Measurements from ENCODE around the gene COL24A1. TPM values are rescaled to one million over a fixed set of nuclear protein-coding genes. Genes with fewer than 3 reads are reported as not detected.

The COL24A1 gene
- total RNA-seq, 1 experiment from 2014 or later: 0.07 TPM

DNA sequence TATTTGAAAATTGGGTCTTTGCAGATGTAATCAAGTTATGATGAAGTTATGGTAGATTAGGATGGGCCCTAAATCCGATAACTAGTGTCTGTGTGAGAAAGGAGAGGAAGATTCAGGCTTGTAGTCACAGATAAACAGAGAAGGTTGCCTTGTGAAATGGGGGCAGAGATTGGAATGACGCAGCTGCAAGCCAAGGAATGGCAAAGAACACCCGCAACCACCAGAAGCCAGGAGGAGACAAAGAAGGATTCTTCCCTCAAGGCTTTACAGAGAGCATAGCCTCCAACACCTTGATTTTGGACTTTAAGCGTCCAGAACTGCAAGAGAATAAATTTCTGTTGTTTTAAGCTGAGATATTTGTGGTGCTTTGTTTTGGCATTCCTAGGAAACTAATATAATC is 35.4 kb upstream of the COL24A1 start:
- no TSS peak for BruUV-seq (replicated peaks)
- Histone ChIP-seq H3K36me3 (ENCODE audit: low read depth, low read length) (no peaks in the 10 kb centered on the region), H3K9ac (ENCODE audit: low read length) (no peak overlapping the region), H3K27ac (ENCODE audit: low read length) (no peak overlapping the region), H3K9me3 (ENCODE audit: low read length) (no peaks in the 10 kb centered on the region), H3K79me2 (ENCODE audit: low read length) (no peaks in the 10 kb centered on the region), H3K4me2 (ENCODE audit: low read length) (no peak overlapping the region), H3K27me3 (ENCODE audit: low read length) (peaks cover 73% of the 10 kb centered on the region), H4K20me1 (ENCODE audit: low read length) (no peaks in the 10 kb centered on the region), H3K4me1 (ENCODE audit: insufficient read depth, low read length) (no peaks in the 10 kb centered on the region), H3K9me2 (replicated peaks; ENCODE audit: low read length) (no peaks in the 10 kb centered on the region), H3K4me3 (ENCODE audit: low read length) (no peak overlapping the region), H2AFZ (ENCODE audit: low read length) (no peak overlapping the region), H3F3A (ENCODE audit: low read length, unreplicated experiment) (no peaks in the 10 kb centered on the region)
- DNase-seq (no peak), ATAC-seq (no peak)
- no peak for TF ChIP-seq EZH2 (IDR thresholded peaks at IDR 0.05; ENCODE audit: low read length, unreplicated experiment)
- TF ChIP-seq, protein P1, sequence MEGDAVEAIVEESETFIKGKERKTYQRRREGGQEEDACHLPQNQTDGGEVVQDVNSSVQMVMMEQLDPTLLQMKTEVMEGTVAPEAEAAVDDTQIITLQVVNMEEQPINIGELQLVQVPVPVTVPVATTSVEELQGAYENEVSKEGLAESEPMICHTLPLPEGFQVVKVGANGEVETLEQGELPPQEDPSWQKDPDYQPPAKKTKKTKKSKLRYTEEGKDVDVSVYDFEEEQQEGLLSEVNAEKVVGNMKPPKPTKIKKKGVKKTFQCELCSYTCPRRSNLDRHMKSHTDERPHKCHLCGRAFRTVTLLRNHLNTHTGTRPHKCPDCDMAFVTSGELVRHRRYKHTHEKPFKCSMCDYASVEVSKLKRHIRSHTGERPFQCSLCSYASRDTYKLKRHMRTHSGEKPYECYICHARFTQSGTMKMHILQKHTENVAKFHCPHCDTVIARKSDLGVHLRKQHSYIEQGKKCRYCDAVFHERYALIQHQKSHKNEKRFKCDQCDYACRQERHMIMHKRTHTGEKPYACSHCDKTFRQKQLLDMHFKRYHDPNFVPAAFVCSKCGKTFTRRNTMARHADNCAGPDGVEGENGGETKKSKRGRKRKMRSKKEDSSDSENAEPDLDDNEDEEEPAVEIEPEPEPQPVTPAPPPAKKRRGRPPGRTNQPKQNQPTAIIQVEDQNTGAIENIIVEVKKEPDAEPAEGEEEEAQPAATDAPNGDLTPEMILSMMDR (conservative IDR thresholded peaks at IDR 0.05; ENCODE audit: low read depth, low read length): no peak
- no peak for TF ChIP-seq EZH2phosphoT487 (IDR thresholded peaks at IDR 0.05; ENCODE audit: borderline replicate concordance, low read length)
- intact Hi-C loops (cut with micrococcal nuclease): no loop called here
- POLR2A ChIA-PET (ENCODE audit: unreplicated experiment): no interaction called here
- CTCF ChIA-PET: no interaction called here

DNA sequence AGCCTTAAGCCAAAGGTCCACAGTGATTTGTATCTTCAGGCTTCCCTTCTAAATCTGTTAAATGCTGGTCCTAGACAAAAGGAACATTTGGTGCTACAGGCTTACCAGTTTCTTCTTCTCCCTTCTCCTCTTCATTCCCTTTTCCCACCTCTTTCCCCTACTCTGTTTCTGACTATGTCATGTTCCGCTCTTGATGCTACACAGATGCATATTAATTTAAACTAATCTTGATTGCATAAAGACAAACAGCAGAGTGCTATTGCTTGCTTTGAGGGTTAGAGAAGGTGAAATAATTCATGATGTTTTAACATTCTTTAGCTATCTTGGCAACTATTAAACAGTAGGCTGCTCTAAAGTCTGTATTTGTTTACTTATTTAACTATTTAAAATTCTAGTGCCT is 34.3 kb upstream of the COL24A1 start:
- peaks cover 75% of the 10 kb centered on the region for H3K27me3 ChIP-seq (ENCODE audit: low read length)
- H3K9me2 ChIP-seq (replicated peaks; ENCODE audit: low read length): no peaks in the 10 kb centered on the region
- H3K79me2 ChIP-seq (ENCODE audit: low read length): no peaks in the 10 kb centered on the region
- H2AFZ ChIP-seq (ENCODE audit: low read length): no peak overlapping the region
- no peak overlapping the region for H3K27ac ChIP-seq (ENCODE audit: low read length)
- H3K4me2 ChIP-seq (ENCODE audit: low read length): no peak overlapping the region
- ChIA-PET POLR2A (ENCODE audit: unreplicated experiment) (no interaction called here), CTCF (no interaction called here)
- DNase-seq: no peak
- intact Hi-C loops (cut with micrococcal nuclease): no loop called here
- no peak overlapping the region for H3K9ac ChIP-seq (ENCODE audit: low read length)
- no peaks in the 10 kb centered on the region for H3K36me3 ChIP-seq (ENCODE audit: low read depth, low read length)
- TF ChIP-seq, protein P1 (conservative IDR thresholded peaks at IDR 0.05; ENCODE audit: low read depth, low read length): no peak
- TF ChIP-seq EZH2 (IDR thresholded peaks at IDR 0.05; ENCODE audit: low read length, unreplicated experiment) (no peak), EZH2phosphoT487 (IDR thresholded peaks at IDR 0.05; ENCODE audit: borderline replicate concordance, low read length) (no peak)
- ATAC-seq: no peak
- no peaks in the 10 kb centered on the region for H3F3A ChIP-seq (ENCODE audit: low read length, unreplicated experiment)
- H3K9me3 ChIP-seq (ENCODE audit: low read length): no peaks in the 10 kb centered on the region
- no peaks in the 10 kb centered on the region for H3K4me1 ChIP-seq (ENCODE audit: insufficient read depth, low read length)
- no TSS peak for BruUV-seq (replicated peaks)
- no peaks in the 10 kb centered on the region for H4K20me1 ChIP-seq (ENCODE audit: low read length)
- H3K4me3 ChIP-seq (ENCODE audit: low read length): no peak overlapping the region

DNA sequence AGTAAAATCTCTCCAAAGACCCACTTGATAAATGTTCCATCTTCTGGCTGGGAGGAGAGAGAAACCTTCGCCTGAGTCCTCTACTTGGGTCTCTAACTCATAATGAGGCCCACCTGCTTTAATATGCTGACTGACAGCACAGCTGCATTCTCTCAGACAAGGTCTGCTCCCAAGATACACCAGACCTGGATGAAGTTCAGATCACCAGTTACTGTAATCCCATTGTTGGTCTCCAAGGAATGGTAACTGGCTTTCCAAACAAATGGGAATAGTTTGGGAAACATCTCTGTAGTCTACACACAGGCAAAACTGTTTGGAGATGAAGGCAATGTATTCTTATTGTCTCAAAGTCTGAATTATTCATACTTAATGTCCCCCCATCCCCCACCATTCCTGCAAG is 27.9 kb upstream of the COL24A1 start:
- Histone ChIP-seq H3K9me3 (ENCODE audit: low read length) (no peaks in the 10 kb centered on the region), H3K9ac (ENCODE audit: low read length) (no peak overlapping the region), H4K20me1 (ENCODE audit: low read length) (no peaks in the 10 kb centered on the region), H3K36me3 (ENCODE audit: low read depth, low read length) (no peaks in the 10 kb centered on the region), H2AFZ (ENCODE audit: low read length) (no peak overlapping the region), H3K27me3 (ENCODE audit: low read length) (peaks cover 39% of the 10 kb centered on the region), H3K4me3 (ENCODE audit: low read length) (no peak overlapping the region), H3F3A (ENCODE audit: low read length, unreplicated experiment) (no peaks in the 10 kb centered on the region), H3K4me2 (ENCODE audit: low read length) (no peak overlapping the region), H3K79me2 (ENCODE audit: low read length) (no peaks in the 10 kb centered on the region), H3K9me2 (replicated peaks; ENCODE audit: low read length) (no peaks in the 10 kb centered on the region), H3K27ac (ENCODE audit: low read length) (no peak overlapping the region), H3K4me1 (ENCODE audit: insufficient read depth, low read length) (no peaks in the 10 kb centered on the region)
- ATAC-seq (no peak), DNase-seq (no peak)
- intact Hi-C loops (cut with micrococcal nuclease): no loop called here
- TF ChIP-seq EZH2phosphoT487 (IDR thresholded peaks at IDR 0.05; ENCODE audit: borderline replicate concordance, low read length): no peak
- TF ChIP-seq EZH2 (IDR thresholded peaks at IDR 0.05; ENCODE audit: low read length, unreplicated experiment): no peak
- TF ChIP-seq, protein P1 (conservative IDR thresholded peaks at IDR 0.05; ENCODE audit: low read depth, low read length): no peak
- CTCF ChIA-PET: no interaction called here
- POLR2A ChIA-PET (ENCODE audit: unreplicated experiment): no interaction called here
- BruUV-seq (replicated peaks): no TSS peak
